ENCODE results near the gene ATF3. TPM values are rescaled to one million over a fixed set of nuclear protein-coding genes. Genes with fewer than 3 reads are reported as not detected.

Gene ATF3
- total RNA-seq, 2 experiments from 2014 or later = 21.6 to 21.8 TPM

DNA sequence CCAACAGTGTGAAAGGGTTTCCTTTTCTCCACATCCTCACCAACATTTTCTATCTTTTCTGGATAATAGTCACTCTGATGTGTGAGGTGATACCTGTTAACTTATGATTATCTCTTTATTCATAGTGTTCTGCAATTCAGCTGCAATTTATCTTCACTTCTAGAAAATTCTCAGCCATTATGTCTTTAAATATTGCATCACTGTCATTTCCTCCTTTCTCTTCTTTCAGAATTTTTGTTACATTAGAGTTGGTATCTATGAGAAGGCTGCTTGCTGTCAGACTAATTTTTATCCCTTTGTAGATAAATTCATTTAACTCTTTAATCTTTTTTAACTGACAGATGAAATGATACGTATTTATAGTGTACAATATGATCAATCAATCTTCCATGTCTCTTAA lies 30.5 kb upstream of the ATF3 start:
- DNase-seq = no peak
- no peaks in the 10 kb centered on the region for H3K36me3 Mint-ChIP-seq (ENCODE audit: low read depth)
- ChIA-PET CTCF (interaction anchor here (1.2 kb wide), 1 partner anchor 37 kb away, joined by 3 read pairs; no protein-coding TSS in a partner anchor), POLR2A (no interaction called here)
- peaks cover 28% of the 10 kb centered on the region for H3K27me3 Mint-ChIP-seq
- no peak overlapping the region for H3K4me3 Mint-ChIP-seq
- H3K4me1 Mint-ChIP-seq = peaks cover 3% of the 10 kb centered on the region
- no peaks in the 10 kb centered on the region for H3K9me3 Mint-ChIP-seq
- H3K27ac Mint-ChIP-seq = no peak overlapping the region

DNA sequence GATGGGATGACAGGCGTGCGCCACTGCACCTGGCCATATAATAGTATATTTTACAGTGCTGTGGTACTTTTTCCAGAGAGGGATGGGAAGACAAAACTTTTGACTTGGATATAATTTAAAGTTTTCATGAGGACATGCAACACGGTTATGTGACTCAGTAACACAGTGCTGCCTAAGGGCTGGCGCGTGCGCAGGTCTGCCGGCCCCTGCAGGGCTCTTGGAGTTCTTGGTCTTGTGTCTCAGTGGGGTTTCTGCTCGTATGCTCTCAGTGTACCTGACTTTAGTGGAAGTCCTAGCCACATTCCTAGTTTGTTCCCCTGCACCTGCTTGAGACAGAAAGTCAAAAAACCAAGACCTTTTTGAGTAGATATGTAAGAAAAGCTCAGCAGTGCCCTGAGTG lies 27.5 kb upstream of the ATF3 start:
- no peaks in the 10 kb centered on the region for H3K36me3 Mint-ChIP-seq (ENCODE audit: low read depth)
- DNase-seq = no peak
- H3K27ac Mint-ChIP-seq = no peak overlapping the region
- CTCF ChIA-PET = no interaction called here
- H3K27me3 Mint-ChIP-seq = peaks cover 24% of the 10 kb centered on the region
- no peak overlapping the region for H3K4me3 Mint-ChIP-seq
- POLR2A ChIA-PET = no interaction called here
- H3K9me3 Mint-ChIP-seq = no peaks in the 10 kb centered on the region
- peaks cover 3% of the 10 kb centered on the region for H3K4me1 Mint-ChIP-seq

DNA sequence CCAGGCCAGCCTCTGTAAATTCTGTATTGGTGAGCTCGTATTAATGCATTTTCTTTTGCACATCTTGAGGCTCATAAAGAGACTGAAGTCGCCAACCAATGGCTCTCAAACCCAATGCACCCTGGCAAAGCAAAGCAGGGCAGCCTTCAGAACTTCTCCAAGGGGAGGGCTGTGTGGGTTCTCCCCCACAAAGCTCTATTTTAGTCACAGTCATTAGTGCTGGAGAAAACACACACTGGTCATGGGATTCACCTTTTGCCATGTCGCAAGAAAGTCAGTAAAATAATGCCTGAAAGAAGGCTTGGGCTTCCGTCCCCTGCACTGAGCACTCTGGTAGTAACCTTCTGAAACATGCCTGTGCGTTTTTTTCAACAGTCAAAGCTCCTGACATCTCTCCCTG lies 26.3 kb upstream of the ATF3 start:
- Mint-ChIP-seq H3K4me3 (no peak overlapping the region), H3K27me3 (peaks cover 27% of the 10 kb centered on the region), H3K4me1 (peaks cover 3% of the 10 kb centered on the region), H3K9me3 (no peaks in the 10 kb centered on the region), H3K36me3 (ENCODE audit: low read depth) (no peaks in the 10 kb centered on the region), H3K27ac (no peak overlapping the region)
- ChIA-PET POLR2A (interaction anchor here (0.9 to 1.0 kb wide), 2 partner anchors 14 to 15 kb away, joined by 3 to 6 read pairs; no protein-coding TSS in a partner anchor), CTCF (interaction anchor here (1.3 kb wide), 1 partner anchor 13 kb away, joined by 3 read pairs; no protein-coding TSS in a partner anchor)
- DNase-seq = no peak

DNA sequence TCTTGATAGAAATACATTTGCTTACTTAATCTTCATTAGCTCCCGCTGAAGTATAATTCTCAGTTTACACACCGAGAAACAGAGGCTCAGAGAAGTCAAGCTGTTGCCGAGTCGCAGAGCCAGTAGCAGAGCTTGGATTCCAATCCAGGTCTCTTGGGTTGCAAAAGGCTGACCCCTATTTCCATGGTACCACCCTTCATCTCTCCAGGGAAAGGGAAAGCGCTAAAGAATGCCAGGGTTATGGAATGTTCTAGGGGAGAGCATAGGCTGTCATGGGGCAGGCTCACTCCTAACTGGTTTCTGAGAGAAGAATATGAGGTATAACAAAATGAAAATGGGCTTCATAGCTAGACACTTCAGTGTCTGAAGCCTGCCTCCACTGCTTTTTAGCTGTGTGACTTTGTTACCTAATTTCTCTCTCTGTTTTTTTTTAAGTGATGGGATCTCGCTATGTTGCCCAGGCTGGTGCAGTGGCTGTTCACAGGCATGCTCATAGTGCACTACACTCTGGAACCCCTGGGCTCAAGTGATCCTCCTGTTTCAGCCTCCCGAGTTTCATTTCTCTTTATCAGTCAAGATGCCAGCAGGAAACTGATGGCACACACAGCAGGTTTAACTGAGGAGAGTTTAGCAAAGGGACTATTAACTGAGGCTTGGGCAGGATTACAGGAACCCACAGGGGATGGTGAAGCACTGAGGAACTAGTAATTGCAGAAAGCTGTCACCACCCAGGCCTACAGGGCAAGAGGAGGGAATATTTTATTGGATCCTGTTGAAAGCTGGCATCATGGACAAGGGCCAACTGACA lies 25.5 kb upstream of the ATF3 start:
- Mint-ChIP-seq H3K27ac (no peak overlapping the region), H3K9me3 (no peaks in the 10 kb centered on the region), H3K36me3 (ENCODE audit: low read depth) (no peaks in the 10 kb centered on the region), H3K4me3 (no peak overlapping the region), H3K4me1 (peaks cover 3% of the 10 kb centered on the region), H3K27me3 (peaks cover 25% of the 10 kb centered on the region)
- CTCF ChIA-PET = interaction anchor here (0.5 to 1.3 kb wide), 2 partner anchors 12 to 117 kb away, joined by 3 read pairs; no protein-coding TSS in a partner anchor
- POLR2A ChIA-PET = interaction anchor here (1.0 kb wide), 1 partner anchor 16 kb away, joined by 6 read pairs; no protein-coding TSS in a partner anchor
- no peak for DNase-seq

DNA sequence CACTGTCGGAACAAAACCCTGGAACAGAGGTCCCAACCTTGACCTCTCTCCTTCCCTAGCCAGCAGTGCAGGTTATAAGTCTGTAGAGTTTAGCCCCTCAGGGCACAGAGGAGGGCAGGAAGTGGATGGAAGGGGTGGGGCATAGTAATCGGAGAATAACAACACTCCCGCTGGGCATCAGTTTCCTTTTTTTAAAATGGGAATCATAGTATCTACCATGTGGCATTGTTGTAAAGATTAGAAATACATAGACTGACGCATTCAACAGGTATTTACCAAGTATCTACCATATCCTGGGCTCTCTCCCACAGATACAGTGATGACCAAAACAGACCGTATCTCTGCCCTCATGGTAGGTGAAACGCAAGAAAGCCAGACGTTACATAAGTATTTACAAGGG lies 24.9 kb upstream of the ATF3 start:
- H3K27ac Mint-ChIP-seq = no peak overlapping the region
- POLR2A ChIA-PET = no interaction called here

DNA sequence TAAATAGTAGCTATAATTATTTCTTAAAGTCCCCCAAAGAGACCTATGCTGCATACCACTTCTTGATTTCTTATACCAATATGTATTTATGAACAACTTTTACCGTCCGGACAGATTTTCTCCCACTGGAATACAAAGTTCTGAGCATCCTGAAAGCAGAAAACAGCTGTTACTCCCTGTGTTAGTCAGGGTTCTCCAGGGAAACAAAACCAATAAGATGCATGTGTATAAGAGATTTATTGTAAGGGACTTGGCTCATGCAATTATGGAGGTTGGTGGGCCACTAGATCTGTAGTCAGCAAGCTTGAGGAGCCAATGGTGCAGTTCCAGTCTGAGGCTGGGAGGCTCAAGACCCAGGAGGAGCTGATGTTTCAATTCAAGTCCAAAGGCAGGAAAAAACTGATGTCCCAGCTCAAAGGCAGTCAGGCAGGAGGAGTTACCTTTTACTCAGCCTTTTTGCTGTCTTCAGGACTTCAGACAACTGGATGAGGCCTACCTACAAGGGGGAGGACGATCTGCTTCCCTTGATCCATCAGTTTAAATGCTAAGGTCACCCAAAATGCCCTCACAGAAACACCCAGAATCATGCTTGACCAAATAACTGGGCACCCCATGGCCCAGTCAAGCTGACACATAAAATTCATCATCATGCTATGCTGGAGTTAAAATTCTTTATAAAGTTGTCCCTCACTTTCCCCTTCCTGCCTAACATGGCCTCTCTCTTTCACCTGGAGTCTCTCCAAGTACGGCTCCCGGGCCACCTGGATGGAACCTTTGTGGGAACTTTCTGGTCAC lies 24.3 kb upstream of the ATF3 start:
- no peaks in the 10 kb centered on the region for H3K9me3 Mint-ChIP-seq
- peaks cover 3% of the 10 kb centered on the region for H3K4me1 Mint-ChIP-seq
- H3K27ac Mint-ChIP-seq = no peak overlapping the region
- ChIA-PET POLR2A (no interaction called here), CTCF (no interaction called here)
- no peak overlapping the region for H3K4me3 Mint-ChIP-seq
- peaks cover 27% of the 10 kb centered on the region for H3K27me3 Mint-ChIP-seq
- no peaks in the 10 kb centered on the region for H3K36me3 Mint-ChIP-seq (ENCODE audit: low read depth)
- no peak for DNase-seq

More for the DNA sequence above, 24.9 kb upstream of the ATF3 start:
- H3K9me3 Mint-ChIP-seq = no peaks in the 10 kb centered on the region
- H3K4me3 Mint-ChIP-seq = no peak overlapping the region
- H3K27me3 Mint-ChIP-seq = peaks cover 24% of the 10 kb centered on the region
- no peaks in the 10 kb centered on the region for H3K36me3 Mint-ChIP-seq (ENCODE audit: low read depth)
- CTCF ChIA-PET = no interaction called here
- DNase-seq = no peak
- peaks cover 3% of the 10 kb centered on the region for H3K4me1 Mint-ChIP-seq

DNA sequence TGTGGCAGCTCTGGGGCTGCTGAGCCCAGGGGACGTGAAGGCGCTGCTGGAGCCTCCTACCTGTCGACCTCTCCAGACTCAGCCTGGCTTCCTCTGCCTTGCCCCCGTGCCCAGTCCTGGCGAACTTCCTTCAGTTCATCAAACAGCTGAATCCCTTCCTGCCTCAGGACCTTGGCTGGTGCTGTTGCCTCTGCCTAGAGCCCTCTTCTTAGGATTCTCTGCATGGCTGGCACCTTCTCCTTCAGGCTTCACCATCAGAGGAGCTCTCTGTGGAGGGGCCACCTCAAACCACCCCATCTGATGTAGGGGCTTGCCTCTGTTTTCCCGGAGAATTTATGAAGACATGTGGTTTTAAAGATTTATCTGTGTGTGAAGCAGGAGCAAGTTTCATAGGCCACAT lies 23.4 kb upstream of the ATF3 start:
- Mint-ChIP-seq H3K4me3 (no peak overlapping the region), H3K4me1 (peaks cover 1% of the 10 kb centered on the region), H3K27ac (no peak overlapping the region), H3K27me3 (peaks cover 27% of the 10 kb centered on the region), H3K9me3 (no peaks in the 10 kb centered on the region), H3K36me3 (ENCODE audit: low read depth) (no peaks in the 10 kb centered on the region)
- ChIA-PET POLR2A (no interaction called here), CTCF (no interaction called here)
- DNase-seq = no peak

DNA sequence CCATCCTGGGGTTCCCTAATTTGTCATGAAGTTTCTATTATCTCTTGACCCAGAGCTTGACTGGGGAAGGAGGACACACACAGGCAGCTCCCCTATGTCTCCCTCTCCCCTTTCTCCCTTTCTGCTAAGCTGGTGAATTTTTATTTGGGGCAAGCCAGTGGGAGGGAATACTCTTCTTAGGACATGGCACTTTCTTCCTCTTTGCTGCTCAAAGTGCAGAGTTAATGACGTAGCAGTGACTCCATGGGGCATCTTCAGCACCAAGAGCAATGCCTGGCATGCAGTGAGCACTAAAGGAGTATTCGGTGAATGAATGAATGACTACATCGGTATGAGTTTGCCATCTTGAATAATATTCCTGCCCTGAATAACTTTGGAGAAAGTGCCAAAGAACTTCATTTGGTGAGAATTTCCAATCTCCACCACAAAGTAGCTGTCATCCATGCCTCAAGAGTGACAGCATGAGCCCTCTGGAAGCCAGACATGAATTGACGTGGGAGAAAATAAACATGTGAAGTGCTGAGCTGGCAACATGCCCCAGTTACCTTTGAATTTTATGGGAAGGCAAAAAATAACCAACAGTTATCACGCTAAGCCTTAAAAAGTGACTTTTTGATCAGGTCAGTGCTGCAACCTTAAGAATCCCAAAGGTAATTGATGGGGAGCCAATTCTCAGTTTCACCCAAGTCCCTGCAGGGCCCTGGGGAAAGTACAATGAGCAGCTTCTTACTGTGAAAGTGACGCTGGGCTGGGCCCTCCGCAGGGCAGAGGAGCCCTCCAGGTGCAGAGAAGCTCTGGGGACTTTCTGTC lies 22.1 kb upstream of the ATF3 start:
- peaks cover 34% of the 10 kb centered on the region for H3K27me3 Mint-ChIP-seq
- H3K27ac Mint-ChIP-seq = no peak overlapping the region
- H3K9me3 Mint-ChIP-seq = no peaks in the 10 kb centered on the region
- no peaks in the 10 kb centered on the region for H3K36me3 Mint-ChIP-seq (ENCODE audit: low read depth)
- POLR2A ChIA-PET = interaction anchor here (1.1 kb wide), 1 partner anchor 19 kb away, joined by 5 read pairs; no protein-coding TSS in a partner anchor
- H3K4me3 Mint-ChIP-seq = no peak overlapping the region
- CTCF ChIA-PET = interaction anchor here (1.1 to 1.2 kb wide), 2 partner anchors 10 to 110 kb away, joined by 3 read pairs; no protein-coding TSS in a partner anchor
- H3K4me1 Mint-ChIP-seq = no peaks in the 10 kb centered on the region
- no peak for DNase-seq

DNA sequence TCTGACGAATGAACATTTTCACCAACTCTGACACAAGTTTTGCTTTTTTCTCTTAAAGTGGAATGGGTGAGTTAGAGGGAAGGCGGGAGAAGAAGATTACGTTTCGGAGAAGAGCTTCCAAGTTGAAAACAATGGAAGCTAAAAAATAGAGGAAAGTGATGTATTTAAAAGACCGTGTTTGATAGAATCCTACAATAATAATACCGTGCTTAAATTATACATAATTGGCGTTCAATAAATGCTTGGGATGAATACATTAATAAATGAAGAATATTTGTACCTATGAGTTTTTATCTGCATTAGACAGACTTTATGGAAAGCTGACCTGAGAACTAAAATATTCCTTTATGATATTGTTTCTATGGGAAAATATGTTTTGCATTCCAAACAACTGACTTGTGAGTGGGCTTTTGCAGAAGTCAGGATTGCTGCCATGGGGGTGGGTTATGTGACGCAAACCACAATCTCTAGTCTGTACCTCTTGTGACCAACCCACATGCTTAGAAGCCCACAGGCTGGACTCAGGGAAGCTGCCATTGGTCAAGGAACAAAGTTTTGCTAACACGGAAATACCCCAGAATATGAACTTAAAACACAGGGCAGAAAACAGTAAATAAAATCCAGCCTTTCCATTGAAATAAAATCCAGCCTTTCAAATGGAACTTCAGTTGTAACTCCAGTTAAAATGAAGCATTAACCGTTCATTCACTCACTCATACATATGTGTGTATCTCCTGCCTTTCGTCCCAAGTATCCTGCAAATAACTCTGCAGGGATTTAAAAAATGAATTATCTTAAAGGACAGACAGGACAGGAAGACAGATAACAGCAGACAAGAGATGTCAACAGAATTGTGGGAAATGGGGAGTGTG lies 21.3 kb upstream of the ATF3 start:
- ChIA-PET CTCF (interaction anchor here (1.1 to 1.2 kb wide), 2 partner anchors 9 to 111 kb away, joined by 3 read pairs; no protein-coding TSS in a partner anchor), POLR2A (interaction anchor here (1.1 kb wide), 1 partner anchor 20 kb away, joined by 5 read pairs; no protein-coding TSS in a partner anchor)
- H3K27me3 Mint-ChIP-seq = peaks cover 38% of the 10 kb centered on the region
- no peak for DNase-seq
- no peak overlapping the region for H3K27ac Mint-ChIP-seq
- no peaks in the 10 kb centered on the region for H3K4me1 Mint-ChIP-seq
- H3K36me3 Mint-ChIP-seq (ENCODE audit: low read depth) = no peaks in the 10 kb centered on the region
- H3K9me3 Mint-ChIP-seq = no peaks in the 10 kb centered on the region
- no peak overlapping the region for H3K4me3 Mint-ChIP-seq

DNA sequence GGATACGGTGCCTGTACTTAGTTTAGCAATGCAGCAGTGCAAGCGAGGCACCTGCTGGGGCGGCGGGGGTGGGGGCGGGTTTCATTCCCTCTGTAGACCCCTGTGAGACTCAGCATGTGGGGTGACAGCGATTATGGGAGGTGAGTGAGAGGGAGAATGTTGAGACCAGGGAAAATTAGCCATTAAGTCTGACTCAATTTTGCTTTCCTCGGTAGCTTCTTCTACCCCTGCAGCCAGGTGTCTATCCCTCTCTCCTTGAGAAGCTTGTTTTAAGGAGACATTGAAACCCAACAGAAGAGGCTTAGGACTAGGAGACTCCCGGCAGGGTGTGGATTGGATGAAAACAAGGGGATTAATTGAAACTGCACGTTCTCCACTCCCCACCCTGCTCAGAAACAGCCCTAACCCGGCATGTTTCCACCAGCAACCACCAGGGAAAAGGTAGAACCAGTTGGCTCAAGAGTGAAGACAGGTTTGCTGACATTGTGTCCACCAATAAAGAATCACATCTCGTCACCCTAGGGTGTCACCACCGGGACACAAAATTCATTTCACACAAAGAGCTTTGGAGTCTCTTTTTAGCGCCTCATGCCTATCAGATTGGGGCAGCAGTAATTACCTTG lies 20.6 kb upstream of the ATF3 start:
- H3K27ac Mint-ChIP-seq = no peak overlapping the region
- no peak overlapping the region for H3K4me3 Mint-ChIP-seq
- H3K9me3 Mint-ChIP-seq = no peaks in the 10 kb centered on the region
- DNase-seq = no peak
- ChIA-PET POLR2A (no interaction called here), CTCF (no interaction called here)
- no peaks in the 10 kb centered on the region for H3K36me3 Mint-ChIP-seq (ENCODE audit: low read depth)
- peaks cover 34% of the 10 kb centered on the region for H3K27me3 Mint-ChIP-seq
- no peaks in the 10 kb centered on the region for H3K4me1 Mint-ChIP-seq

DNA sequence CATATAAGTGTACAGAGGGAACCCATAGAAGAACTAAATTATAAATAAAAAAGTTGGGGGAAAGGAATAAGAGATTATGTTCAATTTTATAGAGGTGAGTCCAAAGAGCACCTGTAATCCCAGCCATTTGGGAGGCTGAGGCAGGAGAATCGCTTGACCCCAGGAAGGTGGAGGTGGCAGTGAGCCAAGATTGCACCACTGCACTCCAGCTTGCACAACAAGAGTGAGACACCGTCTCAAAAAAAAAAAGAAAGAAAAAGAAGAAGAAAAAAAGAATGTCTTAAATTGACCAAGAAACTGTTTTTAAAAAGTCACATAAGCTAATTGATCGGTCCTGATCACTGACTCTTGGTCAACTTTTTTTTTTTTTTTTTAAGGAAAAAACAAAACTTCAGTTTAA lies 19.1 kb upstream of the ATF3 start:
- POLR2A ChIA-PET = interaction anchor here (0.5 kb wide), 1 partner anchor 19 kb away, joined by 3 read pairs; the partner anchor contains the start of gene ATF3

More for the DNA sequence above, 19.1 kb upstream of the ATF3 start:
- Mint-ChIP-seq H3K4me3 (no peak overlapping the region), H3K27me3 (peaks cover 34% of the 10 kb centered on the region), H3K9me3 (no peaks in the 10 kb centered on the region), H3K4me1 (no peaks in the 10 kb centered on the region), H3K36me3 (ENCODE audit: low read depth) (no peaks in the 10 kb centered on the region), H3K27ac (no peak overlapping the region)
- CTCF ChIA-PET = interaction anchor here (1.0 kb wide), 1 partner anchor 20 kb away, joined by 3 read pairs; no protein-coding TSS in a partner anchor
- DNase-seq = no peak

Data from activated CD4-positive, alpha-beta memory T cell treated with anti-CD3 and anti-CD28 coated beads, Interleukin-2, amount 10 ng/mL, durations not matched to agents 7 days and 5 days (primary cell).